HepG2 (cell line): ENCODE measurements around the gene RHBDD3.
A peak's percentile ranks its signal among the peaks of the same experiment; 100 is the strongest.

ENCODE experiments used
- BRD4 ChIP-seq: sonication (generic); formaldehyde crosslinking; IDR thresholded peaks from 2 replicates; pipeline ENCODE4 v1.4.0; 2020; ENCODE audit warnings: missing genetic modification reagents
- RAD21 ChIP-seq: fragments of 450-650 bp; formaldehyde crosslinking; IDR thresholded peaks from 2 replicates; pipeline ENCODE4 v1.5.0; 2020; ENCODE audit warnings: mild to moderate bottlenecking
- UBTF ChIP-seq: sonication (generic); formaldehyde crosslinking; IDR thresholded peaks from 2 replicates; pipeline ENCODE4 v1.4.0; 2020; ENCODE audit warnings: mild to moderate bottlenecking, missing genetic modification reagents
- ZBTB25 ChIP-seq: IDR thresholded peaks from 2 replicates; pipeline ENCODE4 v1.6.1; 2018; ENCODE audit warnings: missing genetic modification reagents
- ZBTB34 ChIP-seq: sonication (generic); formaldehyde crosslinking; IDR thresholded peaks from 2 replicates; pipeline ENCODE4 v1.8.0; 2022; ENCODE audit warnings: mild to moderate bottlenecking, missing genetic modification reagents
- ZNF121 ChIP-seq: sonication (generic); formaldehyde crosslinking; IDR thresholded peaks from 2 replicates; pipeline ENCODE4 v1.5.0; 2020; ENCODE audit warnings: mild to moderate bottlenecking, missing genetic modification reagents
- TF ChIP-seq, protein P1 (sequence below): IDR thresholded peaks from 2 replicates; pipeline ENCODE4 v1.6.1; 2016
- TF ChIP-seq, protein P2 (sequence below): sonication (generic); formaldehyde crosslinking; IDR thresholded peaks from 2 replicates; pipeline ENCODE4 v1.5.0; 2020; ENCODE audit warnings: mild to moderate bottlenecking, missing genetic modification reagents, moderate library complexity

DNA sequence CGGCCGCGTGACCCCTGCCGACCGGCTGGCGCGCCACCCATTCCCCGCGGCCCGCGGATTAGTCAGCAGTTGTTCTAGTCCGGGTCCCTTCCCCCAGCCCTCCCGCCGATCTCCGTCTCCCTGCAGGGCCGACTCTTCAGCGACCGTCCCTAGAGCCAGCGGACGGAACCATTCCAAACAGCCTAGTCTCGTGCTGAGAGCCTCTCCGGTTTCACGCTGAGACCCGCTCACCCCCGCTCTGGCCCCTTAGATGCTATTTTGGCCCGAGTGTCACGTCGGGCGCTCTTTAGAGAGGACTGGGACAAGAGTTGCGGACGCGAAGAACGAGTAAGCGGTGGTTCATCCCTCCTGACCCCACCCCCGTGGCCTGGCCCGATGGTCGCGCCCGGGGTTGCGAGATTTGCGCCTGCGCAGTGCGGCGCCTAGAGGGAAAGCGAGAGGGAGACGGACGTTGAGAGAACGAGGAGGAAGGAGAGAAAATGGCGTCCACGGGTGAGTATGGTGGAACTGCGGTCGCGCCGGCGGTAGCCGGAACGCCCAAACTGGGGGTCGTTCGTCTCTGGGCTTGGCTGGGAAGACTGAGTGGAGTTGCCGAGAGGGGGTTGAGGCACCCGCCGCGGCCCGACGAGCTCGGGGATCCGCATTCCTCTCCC is at the start of gene RHBDD3, which contains the start of gene EWSR1:
- TF ChIP-seq, protein P1, sequence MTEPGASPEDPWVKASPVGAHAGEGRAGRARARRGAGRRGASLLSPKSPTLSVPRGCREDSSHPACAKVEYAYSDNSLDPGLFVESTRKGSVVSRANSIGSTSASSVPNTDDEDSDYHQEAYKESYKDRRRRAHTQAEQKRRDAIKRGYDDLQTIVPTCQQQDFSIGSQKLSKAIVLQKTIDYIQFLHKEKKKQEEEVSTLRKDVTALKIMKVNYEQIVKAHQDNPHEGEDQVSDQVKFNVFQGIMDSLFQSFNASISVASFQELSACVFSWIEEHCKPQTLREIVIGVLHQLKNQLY (CRISPR knock-in tag) = peak; percentile 13; the same call in 1 of the 2 replicates
- TF ChIP-seq RAD21 (peak; percentile 64; the same call in 1 of the 2 replicates), ZBTB25 (CRISPR knock-in tag) (no peak), UBTF (CRISPR knock-in tag) (peak; percentile 80), BRD4 (CRISPR knock-in tag) (peak; percentile 99), ZBTB34 (CRISPR knock-in tag) (peak; percentile 41; the same call in 1 of the 2 replicates), ZNF121 (CRISPR knock-in tag) (peak; percentile 13; the same call in 1 of the 2 replicates)
- TF ChIP-seq, protein P2, sequence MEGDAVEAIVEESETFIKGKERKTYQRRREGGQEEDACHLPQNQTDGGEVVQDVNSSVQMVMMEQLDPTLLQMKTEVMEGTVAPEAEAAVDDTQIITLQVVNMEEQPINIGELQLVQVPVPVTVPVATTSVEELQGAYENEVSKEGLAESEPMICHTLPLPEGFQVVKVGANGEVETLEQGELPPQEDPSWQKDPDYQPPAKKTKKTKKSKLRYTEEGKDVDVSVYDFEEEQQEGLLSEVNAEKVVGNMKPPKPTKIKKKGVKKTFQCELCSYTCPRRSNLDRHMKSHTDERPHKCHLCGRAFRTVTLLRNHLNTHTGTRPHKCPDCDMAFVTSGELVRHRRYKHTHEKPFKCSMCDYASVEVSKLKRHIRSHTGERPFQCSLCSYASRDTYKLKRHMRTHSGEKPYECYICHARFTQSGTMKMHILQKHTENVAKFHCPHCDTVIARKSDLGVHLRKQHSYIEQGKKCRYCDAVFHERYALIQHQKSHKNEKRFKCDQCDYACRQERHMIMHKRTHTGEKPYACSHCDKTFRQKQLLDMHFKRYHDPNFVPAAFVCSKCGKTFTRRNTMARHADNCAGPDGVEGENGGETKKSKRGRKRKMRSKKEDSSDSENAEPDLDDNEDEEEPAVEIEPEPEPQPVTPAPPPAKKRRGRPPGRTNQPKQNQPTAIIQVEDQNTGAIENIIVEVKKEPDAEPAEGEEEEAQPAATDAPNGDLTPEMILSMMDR = 0 out of 2 replicates have a peak, but pooled peaks have one; percentile 15
